ENCODE results near the gene KLHL25. TPM values are rescaled to one million over a fixed set of nuclear protein-coding genes. Genes with fewer than 3 reads are reported as not detected.

Gene KLHL25
- total RNA-seq, 1 experiment from 2014 or later, result 1.5 TPM

DNA sequence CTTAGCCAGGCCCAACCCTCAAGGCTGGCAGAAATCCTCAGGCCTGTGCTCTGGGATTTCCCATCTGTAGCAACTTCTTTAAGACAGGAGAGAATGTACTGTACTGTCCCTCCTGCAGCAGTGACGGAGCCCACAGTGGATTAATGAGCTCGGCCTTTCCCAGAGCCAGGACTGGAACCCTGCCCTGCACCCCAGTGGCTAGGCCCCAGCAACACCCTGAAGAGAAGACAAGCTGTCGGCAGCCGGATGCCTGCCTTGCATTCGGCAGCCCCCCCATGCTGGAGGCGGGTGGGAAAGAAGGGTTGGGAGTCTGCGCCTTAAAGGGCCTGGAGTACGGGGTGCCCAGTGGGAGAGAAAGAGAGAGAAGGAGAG, 32.0 kb downstream of the KLHL25 start:
- H3K79me2 ChIP-seq (ENCODE audit: low read length), result no peaks in the 10 kb centered on the region
- no peak for DNase-seq
- no peak overlapping the region for H3K4me3 ChIP-seq (ENCODE audit: low read length)
- no peak overlapping the region for H3K27ac ChIP-seq (ENCODE audit: low read length)
- H3K4me1 ChIP-seq (ENCODE audit: low read length), result no peaks in the 10 kb centered on the region
- no peaks in the 10 kb centered on the region for H3K9me3 ChIP-seq (ENCODE audit: low read length)
- H3K9ac ChIP-seq (ENCODE audit: low read length), result no peak overlapping the region
- H3K27me3 ChIP-seq (ENCODE audit: low read length), result no peaks in the 10 kb centered on the region
- no peak overlapping the region for H2AFZ ChIP-seq (ENCODE audit: low read length)
- no peak overlapping the region for H3K4me2 ChIP-seq (ENCODE audit: low read depth, low read length, poor library complexity, severe bottlenecking)
- H3K9me2 ChIP-seq (replicated peaks; ENCODE audit: insufficient read depth, low read length), result no peaks in the 10 kb centered on the region
- H4K20me1 ChIP-seq (ENCODE audit: insufficient read depth, low read depth, low read length), result no peaks in the 10 kb centered on the region
- H3K36me3 ChIP-seq (ENCODE audit: insufficient read depth, low read length), result no peaks in the 10 kb centered on the region

DNA sequence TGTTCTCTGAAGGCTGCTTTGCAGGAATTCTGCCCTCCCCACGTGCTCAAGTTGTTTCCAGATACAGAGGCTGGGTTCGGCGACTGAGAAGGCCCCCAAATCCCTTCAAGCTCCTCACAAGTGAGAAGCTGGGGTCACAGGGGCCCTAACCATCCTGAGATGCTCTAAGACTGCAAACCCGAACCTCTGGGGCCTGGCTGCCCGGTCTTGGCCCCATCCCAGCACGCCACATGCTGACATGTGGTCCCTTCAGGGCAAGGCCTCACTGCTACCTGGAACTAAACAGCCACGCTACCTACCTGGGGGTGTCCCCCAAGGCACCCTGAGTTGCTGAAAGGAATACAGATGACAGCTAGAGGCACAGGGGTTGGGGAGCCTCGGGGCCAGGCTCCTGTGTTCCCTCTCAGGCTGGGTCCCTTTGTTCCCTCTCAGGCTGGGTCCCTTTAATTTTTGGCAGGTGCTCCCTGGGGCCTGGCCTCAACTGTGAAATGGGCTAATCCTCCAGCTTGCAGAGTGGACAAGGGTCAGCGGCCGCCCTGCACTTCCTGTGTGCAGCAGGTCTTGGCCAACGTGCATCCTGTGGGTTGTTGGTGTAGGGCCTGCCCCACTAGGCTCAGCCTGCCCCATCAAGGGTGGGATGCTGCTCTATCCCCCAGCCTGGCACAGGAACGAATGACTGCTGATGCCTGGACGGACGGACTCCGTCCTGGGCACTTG, 32.5 kb downstream of the KLHL25 start:
- Histone ChIP-seq H3K9me2 (replicated peaks; ENCODE audit: insufficient read depth, low read length) (no peaks in the 10 kb centered on the region), H3K79me2 (ENCODE audit: low read length) (no peaks in the 10 kb centered on the region), H4K20me1 (ENCODE audit: insufficient read depth, low read depth, low read length) (no peaks in the 10 kb centered on the region), H3K27me3 (ENCODE audit: low read length) (no peaks in the 10 kb centered on the region), H3K9ac (ENCODE audit: low read length) (no peak overlapping the region), H3K36me3 (ENCODE audit: insufficient read depth, low read length) (no peaks in the 10 kb centered on the region), H3K4me2 (ENCODE audit: low read depth, low read length, poor library complexity, severe bottlenecking) (no peak overlapping the region), H2AFZ (ENCODE audit: low read length) (no peak overlapping the region), H3K4me3 (ENCODE audit: low read length) (no peak overlapping the region), H3K4me1 (ENCODE audit: low read length) (no peaks in the 10 kb centered on the region), H3K27ac (ENCODE audit: low read length) (no peak overlapping the region), H3K9me3 (ENCODE audit: low read length) (no peaks in the 10 kb centered on the region)
- DNase-seq, result no peak

DNA sequence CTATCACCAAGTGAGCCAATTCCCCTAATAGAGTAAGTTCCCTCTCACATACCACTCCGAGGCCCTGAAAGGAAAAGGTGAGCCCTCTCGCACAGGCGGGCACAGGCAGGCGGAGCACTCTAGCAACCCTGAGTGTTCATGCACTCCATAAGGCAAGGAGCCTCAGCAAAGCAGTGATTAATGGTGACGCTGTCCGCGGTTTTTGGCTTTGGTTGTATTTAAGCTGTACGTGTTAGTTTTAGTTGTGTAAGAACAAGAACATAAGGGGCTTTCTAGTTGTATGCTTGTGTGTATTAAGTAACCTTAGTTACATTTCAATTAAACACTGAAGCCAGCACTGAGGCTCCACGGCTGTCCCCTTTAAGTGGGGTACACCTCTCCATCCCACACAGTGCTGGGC, 33.1 kb downstream of the KLHL25 start:
- Histone ChIP-seq H3K4me3 (ENCODE audit: low read length) (no peak overlapping the region), H3K36me3 (ENCODE audit: insufficient read depth, low read length) (no peaks in the 10 kb centered on the region), H3K79me2 (ENCODE audit: low read length) (no peaks in the 10 kb centered on the region), H3K4me2 (ENCODE audit: low read depth, low read length, poor library complexity, severe bottlenecking) (no peak overlapping the region), H4K20me1 (ENCODE audit: insufficient read depth, low read depth, low read length) (no peaks in the 10 kb centered on the region), H3K9me3 (ENCODE audit: low read length) (no peaks in the 10 kb centered on the region), H2AFZ (ENCODE audit: low read length) (no peak overlapping the region), H3K27ac (ENCODE audit: low read length) (no peak overlapping the region), H3K9ac (ENCODE audit: low read length) (no peak overlapping the region), H3K9me2 (replicated peaks; ENCODE audit: insufficient read depth, low read length) (no peaks in the 10 kb centered on the region), H3K27me3 (ENCODE audit: low read length) (no peaks in the 10 kb centered on the region), H3K4me1 (ENCODE audit: low read length) (no peaks in the 10 kb centered on the region)
- DNase-seq, result no peak

DNA sequence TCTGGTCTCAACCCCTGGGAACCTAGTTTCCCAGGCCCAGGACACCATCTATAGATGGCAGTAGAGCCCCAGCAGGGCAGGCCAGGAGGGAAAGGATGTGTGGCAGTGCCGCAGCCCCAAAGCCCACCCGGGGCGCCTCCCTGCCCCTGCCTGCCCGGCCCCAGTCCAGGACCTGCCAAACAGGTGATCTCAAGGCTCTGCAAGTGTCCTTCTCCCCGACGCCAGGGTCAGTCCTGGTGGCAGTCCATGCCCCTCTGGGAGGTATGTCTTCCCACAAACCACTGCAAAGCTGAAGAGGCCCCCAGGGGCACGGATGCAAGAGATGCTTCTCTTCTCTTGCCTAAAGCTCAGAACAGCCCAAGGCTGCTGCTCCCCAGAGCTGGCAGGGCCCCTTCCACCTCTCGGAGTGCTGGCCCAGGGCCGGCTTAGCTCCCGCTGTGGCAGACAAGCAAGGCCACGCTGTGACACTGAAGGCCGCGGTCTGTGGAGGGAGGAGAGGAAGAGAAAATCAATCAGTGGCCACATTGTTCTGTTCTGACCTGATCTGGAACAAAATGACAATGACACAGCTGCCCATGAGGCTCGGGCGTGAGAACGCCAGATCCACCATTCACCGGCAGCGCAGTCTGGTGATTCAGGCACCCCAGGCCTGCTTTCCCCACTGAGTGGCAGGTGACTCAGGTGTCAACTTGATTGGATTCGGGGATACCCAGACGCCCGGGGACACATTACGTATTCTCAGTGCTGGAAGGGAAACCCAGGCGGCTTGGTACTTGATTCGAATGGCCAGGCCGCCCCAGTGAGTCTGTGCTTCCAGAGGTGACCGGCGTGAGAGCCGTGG, 34.0 kb downstream of the KLHL25 start:
- Histone ChIP-seq H4K20me1 (ENCODE audit: insufficient read depth, low read depth, low read length) (no peaks in the 10 kb centered on the region), H3K4me1 (ENCODE audit: low read length) (no peaks in the 10 kb centered on the region), H3K9me2 (replicated peaks; ENCODE audit: insufficient read depth, low read length) (no peaks in the 10 kb centered on the region), H3K27me3 (ENCODE audit: low read length) (no peaks in the 10 kb centered on the region), H3K9me3 (ENCODE audit: low read length) (no peaks in the 10 kb centered on the region), H3K36me3 (ENCODE audit: insufficient read depth, low read length) (no peaks in the 10 kb centered on the region), H3K4me2 (ENCODE audit: low read depth, low read length, poor library complexity, severe bottlenecking) (no peak overlapping the region), H2AFZ (ENCODE audit: low read length) (no peak overlapping the region), H3K4me3 (ENCODE audit: low read length) (no peak overlapping the region), H3K27ac (ENCODE audit: low read length) (no peak overlapping the region), H3K79me2 (ENCODE audit: low read length) (no peaks in the 10 kb centered on the region), H3K9ac (ENCODE audit: low read length) (no peak overlapping the region)
- DNase-seq, result no peak

DNA sequence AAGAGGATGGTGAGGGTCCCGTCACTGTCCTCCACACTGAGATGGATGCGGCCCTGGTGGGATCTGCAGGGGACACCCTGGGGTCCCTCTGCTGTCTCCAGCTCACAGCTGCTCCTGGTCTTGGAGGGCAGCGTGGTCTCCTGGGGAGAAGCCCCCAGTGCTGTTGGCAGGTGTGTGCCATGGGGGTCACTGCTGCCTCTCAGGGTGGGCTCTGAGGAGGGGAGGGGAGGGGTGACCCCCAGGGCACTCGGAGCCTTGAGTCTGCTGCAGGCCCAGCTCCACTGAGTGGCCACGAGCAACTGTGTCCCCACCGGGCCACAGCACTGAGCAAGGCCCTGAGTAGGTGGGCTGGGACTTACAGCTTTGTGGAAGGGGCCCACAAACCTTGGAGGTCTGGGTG, 34.7 kb downstream of the KLHL25 start:
- H3K27me3 ChIP-seq (ENCODE audit: low read length), result no peaks in the 10 kb centered on the region
- no peak overlapping the region for H3K9ac ChIP-seq (ENCODE audit: low read length)
- no peak for DNase-seq
- H2AFZ ChIP-seq (ENCODE audit: low read length), result no peak overlapping the region
- H3K4me3 ChIP-seq (ENCODE audit: low read length), result no peak overlapping the region
- H3K27ac ChIP-seq (ENCODE audit: low read length), result no peak overlapping the region
- H3K9me2 ChIP-seq (replicated peaks; ENCODE audit: insufficient read depth, low read length), result no peaks in the 10 kb centered on the region
- no peaks in the 10 kb centered on the region for H3K9me3 ChIP-seq (ENCODE audit: low read length)
- H4K20me1 ChIP-seq (ENCODE audit: insufficient read depth, low read depth, low read length), result no peaks in the 10 kb centered on the region
- no peak overlapping the region for H3K4me2 ChIP-seq (ENCODE audit: low read depth, low read length, poor library complexity, severe bottlenecking)
- no peaks in the 10 kb centered on the region for H3K36me3 ChIP-seq (ENCODE audit: insufficient read depth, low read length)
- H3K4me1 ChIP-seq (ENCODE audit: low read length), result no peaks in the 10 kb centered on the region
- H3K79me2 ChIP-seq (ENCODE audit: low read length), result no peaks in the 10 kb centered on the region

DNA sequence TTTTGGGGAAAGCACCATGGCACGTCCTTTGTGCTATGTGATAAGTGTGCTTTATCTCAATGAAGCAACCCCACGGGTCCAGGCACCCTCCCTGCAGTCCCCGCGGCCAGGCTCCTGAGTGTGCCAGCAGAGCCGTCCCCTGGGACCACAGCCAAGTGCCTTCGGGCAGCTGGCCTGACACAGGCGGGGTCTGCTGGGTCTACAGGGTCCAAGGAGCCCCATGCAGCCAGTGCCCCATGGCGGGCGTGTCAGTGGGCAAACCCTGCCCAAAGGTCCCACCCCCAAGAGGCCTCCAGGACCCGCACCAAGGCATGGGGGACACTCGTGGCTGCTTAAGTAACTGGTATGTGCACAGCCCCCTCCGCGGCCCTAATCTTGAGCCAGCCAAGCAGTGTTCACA, 35.3 kb downstream of the KLHL25 start:
- H4K20me1 ChIP-seq (ENCODE audit: insufficient read depth, low read depth, low read length), result no peaks in the 10 kb centered on the region
- no peaks in the 10 kb centered on the region for H3K36me3 ChIP-seq (ENCODE audit: insufficient read depth, low read length)
- DNase-seq, result no peak
- no peaks in the 10 kb centered on the region for H3K27me3 ChIP-seq (ENCODE audit: low read length)
- H3K4me2 ChIP-seq (ENCODE audit: low read depth, low read length, poor library complexity, severe bottlenecking), result no peak overlapping the region
- H3K4me1 ChIP-seq (ENCODE audit: low read length), result no peaks in the 10 kb centered on the region
- H3K27ac ChIP-seq (ENCODE audit: low read length), result no peak overlapping the region
- no peak overlapping the region for H3K4me3 ChIP-seq (ENCODE audit: low read length)
- H3K9me3 ChIP-seq (ENCODE audit: low read length), result no peaks in the 10 kb centered on the region
- no peak overlapping the region for H2AFZ ChIP-seq (ENCODE audit: low read length)
- H3K79me2 ChIP-seq (ENCODE audit: low read length), result no peaks in the 10 kb centered on the region
- H3K9ac ChIP-seq (ENCODE audit: low read length), result no peak overlapping the region
- H3K9me2 ChIP-seq (replicated peaks; ENCODE audit: insufficient read depth, low read length), result no peaks in the 10 kb centered on the region

DNA sequence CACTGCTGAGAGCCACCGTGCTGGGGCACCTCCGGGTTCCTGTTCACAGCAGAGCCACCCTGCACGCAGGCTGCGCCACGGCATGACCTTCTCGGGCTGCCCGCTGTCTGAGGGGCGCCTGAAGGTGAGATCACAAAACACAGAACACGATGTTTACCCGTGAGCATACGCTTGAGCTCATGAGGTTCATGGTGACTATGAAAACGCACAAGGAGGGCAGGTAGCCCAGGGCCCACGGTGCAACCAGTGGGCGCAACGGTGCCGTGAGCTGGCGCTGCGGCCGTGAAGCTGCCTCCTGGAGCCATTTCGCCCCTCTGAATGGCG, 36.1 kb downstream of the KLHL25 start:
- no peak overlapping the region for H3K4me3 ChIP-seq (ENCODE audit: low read length)
- no peaks in the 10 kb centered on the region for H3K36me3 ChIP-seq (ENCODE audit: insufficient read depth, low read length)
- no peak overlapping the region for H3K27ac ChIP-seq (ENCODE audit: low read length)
- no peaks in the 10 kb centered on the region for H4K20me1 ChIP-seq (ENCODE audit: insufficient read depth, low read depth, low read length)
- no peak overlapping the region for H3K4me2 ChIP-seq (ENCODE audit: low read depth, low read length, poor library complexity, severe bottlenecking)
- H3K9ac ChIP-seq (ENCODE audit: low read length), result no peak overlapping the region
- H3K4me1 ChIP-seq (ENCODE audit: low read length), result no peaks in the 10 kb centered on the region
- no peaks in the 10 kb centered on the region for H3K27me3 ChIP-seq (ENCODE audit: low read length)
- no peaks in the 10 kb centered on the region for H3K9me2 ChIP-seq (replicated peaks; ENCODE audit: insufficient read depth, low read length)
- DNase-seq, result no peak
- H3K9me3 ChIP-seq (ENCODE audit: low read length), result no peaks in the 10 kb centered on the region
- no peaks in the 10 kb centered on the region for H3K79me2 ChIP-seq (ENCODE audit: low read length)
- H2AFZ ChIP-seq (ENCODE audit: low read length), result no peak overlapping the region

GRCh38 chr15:85757939-85758654, 36.6 kb downstream of the KLHL25 start:
- DNase-seq, result no peak
- Histone ChIP-seq H3K4me2 (ENCODE audit: low read depth, low read length, poor library complexity, severe bottlenecking) (no peak overlapping the region), H3K4me3 (ENCODE audit: low read length) (no peak overlapping the region), H3K4me1 (ENCODE audit: low read length) (no peaks in the 10 kb centered on the region), H3K9ac (ENCODE audit: low read length) (no peak overlapping the region), H3K27ac (ENCODE audit: low read length) (no peak overlapping the region), H3K36me3 (ENCODE audit: insufficient read depth, low read length) (no peaks in the 10 kb centered on the region), H3K27me3 (ENCODE audit: low read length) (no peaks in the 10 kb centered on the region), H3K79me2 (ENCODE audit: low read length) (no peaks in the 10 kb centered on the region), H4K20me1 (ENCODE audit: insufficient read depth, low read depth, low read length) (no peaks in the 10 kb centered on the region), H3K9me3 (ENCODE audit: low read length) (no peaks in the 10 kb centered on the region), H2AFZ (ENCODE audit: low read length) (no peak overlapping the region), H3K9me2 (replicated peaks; ENCODE audit: insufficient read depth, low read length) (no peaks in the 10 kb centered on the region)

Measured in Karpas-422 (cell line).